ENCODE data around the gene SF1.

SF1 gene

DNA sequence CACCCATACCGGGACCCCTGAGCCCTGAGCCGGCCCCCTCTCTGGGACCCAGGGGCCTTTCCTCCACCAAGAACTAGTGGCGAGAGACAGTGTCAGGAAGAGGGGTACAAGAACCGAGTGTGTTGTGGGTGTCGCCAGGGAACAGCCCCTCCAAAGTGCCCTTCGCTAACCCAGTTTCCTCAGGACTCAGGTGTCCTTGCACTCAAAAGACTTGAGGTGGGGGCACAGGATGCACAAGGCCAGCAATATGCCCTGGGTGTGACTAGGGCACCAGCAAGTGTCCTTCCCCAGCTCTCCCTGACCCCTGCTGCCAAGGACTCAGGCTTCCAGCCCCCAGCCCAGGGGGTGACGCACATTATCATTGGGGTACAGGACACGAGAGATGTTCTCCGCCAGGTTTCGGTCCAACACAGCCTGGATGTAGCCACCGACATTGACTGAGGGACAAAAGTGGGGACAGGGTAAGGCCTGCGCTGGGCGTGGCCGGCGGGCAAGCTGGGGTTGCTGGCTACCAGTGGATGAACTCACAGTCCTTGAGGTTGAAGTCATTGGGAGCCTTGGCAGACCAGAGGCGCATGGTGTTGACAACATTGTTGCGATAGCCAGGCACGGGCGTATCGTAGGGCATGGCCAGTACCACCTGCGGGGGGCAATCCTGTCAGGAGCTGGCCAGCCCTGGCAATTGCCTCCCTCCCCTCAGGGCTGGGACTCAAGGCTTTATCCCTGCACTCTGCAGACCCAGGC, 23.3 kb downstream of the SF1 start:
- no peak for DNase-seq (ENCODE audit: low read depth)
- H3K4me3 ChIP-seq (replicated peaks; ENCODE audit: low read depth, low read length): no peak overlapping the region
- TF ChIP-seq, protein P1, sequence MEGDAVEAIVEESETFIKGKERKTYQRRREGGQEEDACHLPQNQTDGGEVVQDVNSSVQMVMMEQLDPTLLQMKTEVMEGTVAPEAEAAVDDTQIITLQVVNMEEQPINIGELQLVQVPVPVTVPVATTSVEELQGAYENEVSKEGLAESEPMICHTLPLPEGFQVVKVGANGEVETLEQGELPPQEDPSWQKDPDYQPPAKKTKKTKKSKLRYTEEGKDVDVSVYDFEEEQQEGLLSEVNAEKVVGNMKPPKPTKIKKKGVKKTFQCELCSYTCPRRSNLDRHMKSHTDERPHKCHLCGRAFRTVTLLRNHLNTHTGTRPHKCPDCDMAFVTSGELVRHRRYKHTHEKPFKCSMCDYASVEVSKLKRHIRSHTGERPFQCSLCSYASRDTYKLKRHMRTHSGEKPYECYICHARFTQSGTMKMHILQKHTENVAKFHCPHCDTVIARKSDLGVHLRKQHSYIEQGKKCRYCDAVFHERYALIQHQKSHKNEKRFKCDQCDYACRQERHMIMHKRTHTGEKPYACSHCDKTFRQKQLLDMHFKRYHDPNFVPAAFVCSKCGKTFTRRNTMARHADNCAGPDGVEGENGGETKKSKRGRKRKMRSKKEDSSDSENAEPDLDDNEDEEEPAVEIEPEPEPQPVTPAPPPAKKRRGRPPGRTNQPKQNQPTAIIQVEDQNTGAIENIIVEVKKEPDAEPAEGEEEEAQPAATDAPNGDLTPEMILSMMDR (IDR thresholded peaks at IDR 0.05; ENCODE audit: low read length, missing control alignments): no peak

DNA sequence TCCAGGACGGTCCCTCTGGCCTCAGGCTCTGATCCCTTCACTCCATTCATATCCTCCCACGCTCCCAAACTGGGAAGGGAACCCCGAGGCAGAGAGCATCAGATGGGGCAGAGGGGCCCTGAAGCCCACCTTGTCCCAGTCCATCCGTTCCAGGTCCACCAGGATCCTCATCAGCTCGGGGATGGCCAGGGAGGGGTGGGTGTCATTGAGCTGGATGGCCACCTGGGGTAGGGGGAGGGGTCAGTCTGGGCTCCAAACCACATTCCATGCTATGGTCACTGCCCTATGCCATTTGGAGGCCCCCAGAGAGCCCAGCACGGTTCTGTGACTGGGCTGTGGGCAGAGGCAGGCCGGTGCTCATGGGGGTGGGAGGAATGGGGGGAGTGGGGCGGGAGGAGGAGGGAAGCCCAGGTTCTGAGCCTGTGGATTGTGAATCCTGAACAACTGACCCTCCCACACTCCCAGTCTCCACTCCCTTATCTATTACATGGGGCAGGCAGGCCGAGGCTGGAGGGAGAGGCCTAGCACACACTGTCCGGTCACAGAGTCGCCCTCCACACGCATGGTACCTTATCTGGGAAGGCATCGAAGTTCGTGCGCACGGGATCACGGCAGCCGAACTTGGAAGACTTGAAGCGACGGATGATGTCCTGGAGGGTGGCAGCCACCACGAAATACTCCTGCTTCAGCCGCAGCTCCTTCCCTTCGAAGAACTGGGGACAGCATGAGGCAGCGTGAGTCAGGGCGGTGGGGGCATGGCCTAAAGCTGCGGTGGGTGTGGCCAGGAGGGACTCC, 24.0 kb downstream of the SF1 start:
- no peak overlapping the region for H3K4me3 ChIP-seq (replicated peaks; ENCODE audit: low read depth, low read length)
- TF ChIP-seq, protein P1 (IDR thresholded peaks at IDR 0.05; ENCODE audit: low read length, missing control alignments): no peak
- no peak for DNase-seq (ENCODE audit: low read depth)

DNA sequence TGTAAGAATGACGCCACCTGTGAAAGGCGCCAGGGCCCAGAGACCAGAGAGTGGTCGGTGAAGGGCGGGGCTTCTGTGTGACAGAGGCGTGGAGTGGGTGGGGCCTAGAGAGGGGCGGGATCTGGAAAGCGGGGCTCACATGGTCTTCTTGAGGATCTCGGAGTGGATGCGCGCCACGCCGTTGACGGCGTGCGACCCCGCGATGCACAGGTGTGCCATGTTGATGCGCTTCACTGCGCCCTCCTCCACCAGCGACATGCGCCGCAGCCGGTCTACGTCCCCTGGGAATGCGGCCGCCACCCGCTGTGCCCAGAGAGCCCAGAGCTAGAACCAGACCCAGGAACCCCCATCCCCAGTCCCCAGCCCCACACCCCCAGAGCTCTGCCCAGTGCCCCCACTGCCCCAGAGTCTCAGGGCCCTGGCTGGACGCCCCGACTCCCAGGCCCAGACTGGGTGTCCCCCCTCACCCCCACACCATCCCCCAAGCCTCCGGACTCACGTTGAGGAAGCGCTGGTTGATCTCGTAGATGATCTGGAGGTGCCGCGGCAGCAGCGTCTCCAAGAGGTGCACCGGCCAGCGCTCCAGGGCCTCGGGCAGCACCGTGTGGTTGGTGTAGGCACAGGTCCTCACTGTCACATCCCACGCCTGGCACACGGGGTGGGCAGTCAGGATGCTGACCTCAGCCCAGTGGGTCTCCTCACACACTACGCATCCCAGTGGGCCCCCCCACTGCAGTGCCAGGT, 24.8 kb downstream of the SF1 start:
- no peak overlapping the region for H3K4me3 ChIP-seq (replicated peaks; ENCODE audit: low read depth, low read length)
- DNase-seq (ENCODE audit: low read depth): no peak
- TF ChIP-seq, protein P1 (IDR thresholded peaks at IDR 0.05; ENCODE audit: low read length, missing control alignments): no peak

DNA sequence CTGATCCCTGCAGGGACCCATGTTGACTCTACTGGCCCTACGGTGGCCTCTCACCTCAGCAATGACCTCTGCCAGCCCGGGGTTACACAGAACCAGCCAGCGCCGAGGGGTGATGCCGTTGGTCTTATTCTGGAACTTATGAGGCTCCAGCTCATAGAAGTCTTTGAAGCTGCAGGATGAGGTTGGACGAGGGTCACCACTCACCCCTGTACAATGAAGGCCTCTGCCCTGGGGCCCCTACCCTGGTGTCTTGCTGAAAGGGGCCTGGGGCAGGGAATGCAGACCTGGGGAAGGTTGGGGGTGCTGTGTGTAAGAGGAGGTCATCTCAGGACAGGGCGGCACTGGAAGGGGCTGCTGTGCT, 25.3 kb downstream of the SF1 start:
- TF ChIP-seq, protein P1 (IDR thresholded peaks at IDR 0.05; ENCODE audit: low read length, missing control alignments): no peak

DNA sequence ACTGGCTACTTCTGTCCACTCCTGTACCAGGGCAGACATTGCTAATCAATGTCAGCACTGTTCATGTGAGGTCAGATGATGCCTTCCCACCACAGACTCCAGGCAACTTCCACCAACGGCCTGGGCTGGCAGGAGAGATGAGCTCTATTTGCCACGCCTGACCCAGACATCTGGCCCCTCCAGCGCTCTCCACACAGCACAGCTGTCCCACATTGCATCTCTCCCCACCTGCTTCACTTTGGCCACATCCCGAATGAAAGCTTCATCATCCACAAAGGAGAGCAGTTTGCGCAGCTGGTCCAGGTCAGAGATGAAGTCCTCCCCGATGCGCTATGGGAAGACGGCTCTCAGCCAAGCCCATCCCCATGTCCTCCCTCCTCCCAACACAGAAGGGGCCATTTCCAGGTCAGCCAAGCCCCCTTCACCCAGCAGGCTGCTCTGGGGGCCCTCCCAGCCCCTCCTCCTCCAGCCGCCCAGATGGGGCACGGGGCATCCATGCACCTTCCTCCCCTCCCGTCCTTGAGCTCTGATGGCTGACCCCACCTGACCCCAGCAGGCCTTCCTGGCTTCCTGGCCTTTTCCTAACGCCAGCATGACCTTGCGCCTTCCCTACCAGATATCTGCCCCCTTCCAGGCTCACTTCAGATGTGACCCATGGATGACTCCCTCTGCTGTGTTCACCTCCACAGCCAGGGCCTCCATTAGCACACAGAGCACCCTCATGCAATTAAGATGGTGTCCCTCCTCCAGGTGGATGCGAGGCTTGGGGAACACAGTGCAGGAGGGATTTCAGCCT, 26.0 kb downstream of the SF1 start:
- DNase-seq (ENCODE audit: low read depth): no peak
- no peak overlapping the region for H3K4me3 ChIP-seq (replicated peaks; ENCODE audit: low read depth, low read length)
- TF ChIP-seq, protein P1 (IDR thresholded peaks at IDR 0.05; ENCODE audit: low read length, missing control alignments): no peak

More for the DNA sequence above, 25.3 kb downstream of the SF1 start:
- no peak overlapping the region for H3K4me3 ChIP-seq (replicated peaks; ENCODE audit: low read depth, low read length)
- DNase-seq (ENCODE audit: low read depth): no peak

DNA sequence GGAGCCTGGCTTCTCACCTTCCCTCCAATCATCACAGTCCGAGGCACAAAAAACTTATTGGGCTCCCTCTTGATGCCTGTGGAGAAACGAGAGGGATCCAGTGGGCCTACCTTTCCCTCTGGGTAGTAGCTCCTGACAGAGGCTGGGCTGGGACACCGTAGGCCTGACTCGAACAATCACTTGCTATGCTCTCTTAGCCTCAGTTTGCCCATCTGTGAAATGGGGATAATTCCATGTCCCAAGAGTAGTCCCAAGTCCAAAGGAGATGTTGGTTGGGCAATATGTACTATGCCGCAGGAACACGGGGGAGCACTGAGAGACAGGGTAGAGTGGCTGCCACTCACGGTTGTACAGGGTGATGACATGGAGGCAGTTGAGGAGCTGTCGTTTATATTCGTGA, 26.8 kb downstream of the SF1 start:
- TF ChIP-seq, protein P1 (IDR thresholded peaks at IDR 0.05; ENCODE audit: low read length, missing control alignments): no peak
- DNase-seq (ENCODE audit: low read depth): no peak
- no peak overlapping the region for H3K4me3 ChIP-seq (replicated peaks; ENCODE audit: low read depth, low read length)

Measured in fibroblast of pulmonary artery (primary cell).